ACC112 (cell line): ENCODE measurements around the gene SETDB2.

Source experiments
- H2AFZ ChIP-seq: fragments of 200-600 bp; sonication (generic); one replicate; pipeline ENCODE4 v1.6.0; 2017; ENCODE audit warnings: antibody characterized with exemption, low read length; ENCODE audit not compliant: unreplicated experiment
- H3K27ac ChIP-seq: fragments of 200-600 bp; sonication (generic); 2 replicates; pipeline ENCODE4 v1.5.1; 2014; ENCODE audit warnings: low read depth, mild to moderate bottlenecking, antibody characterized with exemption, low read length, moderate library complexity
- H3K27me3 ChIP-seq: fragments of 200-600 bp; sonication (generic); 2 replicates; pipeline ENCODE4 v1.6.1; 2014; ENCODE audit warnings: mild to moderate bottlenecking, antibody characterized with exemption, low read length, moderate library complexity, mixed read lengths; ENCODE audit not compliant: insufficient read depth
- H3K36me3 ChIP-seq: fragments of 200-600 bp; sonication (generic); 2 replicates; pipeline ENCODE4 v1.6.1; 2016; ENCODE audit warnings: mild to moderate bottlenecking, antibody characterized with exemption, low read length, moderate library complexity, mixed read lengths; ENCODE audit not compliant: insufficient read depth
- H3K4me1 ChIP-seq: fragments of 200-600 bp; sonication (generic); one replicate; pipeline ENCODE4 v1.6.1; 2016; ENCODE audit warnings: low read length, mixed read lengths; ENCODE audit not compliant: insufficient read depth, unreplicated experiment, control insufficient read depth
- H3K4me3 ChIP-seq: fragments of 200-600 bp; sonication (generic); 2 replicates; pipeline ENCODE4 v1.5.1; 2014; ENCODE audit warnings: mild to moderate bottlenecking, low read depth, low read length
- H3K79me2 ChIP-seq: fragments of 200-600 bp; sonication (generic); one replicate; pipeline ENCODE4 v1.6.0; 2016; ENCODE audit warnings: low read length; ENCODE audit not compliant: control insufficient read depth, unreplicated experiment, insufficient read depth

SETDB2 gene

GRCh38 chr13:49409008-49409407 is 35.1 kb upstream of the SETDB2 start:
- Histone ChIP-seq H2AFZ (no peak overlapping the region), H3K79me2 (no peaks in the 10 kb centered on the region), H3K4me1 (no peaks in the 10 kb centered on the region), H3K27me3 (no peaks in the 10 kb centered on the region), H3K36me3 (no peaks in the 10 kb centered on the region), H3K4me3 (no peak overlapping the region), H3K27ac (no peak overlapping the region)

DNA sequence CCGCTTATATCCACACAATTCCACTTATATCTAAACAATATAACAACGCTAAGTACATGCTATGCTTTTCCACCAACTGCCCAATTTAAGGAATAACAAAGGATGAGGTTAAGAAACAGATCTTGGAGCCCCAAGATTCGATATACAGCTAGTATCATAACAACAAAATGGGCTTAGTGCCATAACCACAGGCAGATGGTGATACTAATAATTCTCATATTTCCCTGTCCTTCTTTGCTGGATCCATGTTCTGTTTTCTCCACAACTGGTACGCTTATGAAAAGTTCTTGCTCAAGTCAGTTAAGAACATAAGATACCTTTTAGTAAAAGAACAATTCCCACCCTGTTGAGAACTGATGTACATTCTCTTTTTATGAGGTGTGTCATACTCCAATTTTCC is 34.1 kb upstream of the SETDB2 start:
- H3K27me3 ChIP-seq = no peaks in the 10 kb centered on the region
- no peaks in the 10 kb centered on the region for H3K36me3 ChIP-seq
- no peaks in the 10 kb centered on the region for H3K79me2 ChIP-seq
- H3K4me1 ChIP-seq = no peaks in the 10 kb centered on the region
- no peak overlapping the region for H3K4me3 ChIP-seq
- no peak overlapping the region for H3K27ac ChIP-seq
- no peak overlapping the region for H2AFZ ChIP-seq

DNA sequence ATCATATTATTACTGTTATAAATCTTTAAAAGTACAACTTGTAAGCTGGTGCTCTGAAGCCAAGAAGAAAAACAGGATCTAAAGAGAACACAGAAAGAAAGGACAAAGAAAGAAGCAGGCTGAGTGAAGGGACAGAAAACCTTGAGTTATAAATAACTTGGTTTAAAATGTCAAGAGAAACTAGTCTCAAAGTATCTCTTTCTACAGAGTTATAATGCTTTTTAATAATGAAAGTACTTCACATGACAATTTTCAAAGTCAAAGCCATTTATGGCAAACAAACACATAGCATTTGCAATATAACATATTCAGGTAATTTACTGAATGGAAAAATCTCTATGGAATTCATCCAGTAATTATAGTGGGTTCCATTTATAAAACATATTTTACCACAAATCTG is 33.6 kb upstream of the SETDB2 start:
- no peak overlapping the region for H2AFZ ChIP-seq
- no peaks in the 10 kb centered on the region for H3K4me1 ChIP-seq
- H3K4me3 ChIP-seq = no peak overlapping the region
- no peaks in the 10 kb centered on the region for H3K36me3 ChIP-seq
- no peaks in the 10 kb centered on the region for H3K79me2 ChIP-seq
- no peak overlapping the region for H3K27ac ChIP-seq
- H3K27me3 ChIP-seq = no peaks in the 10 kb centered on the region

- Histone ChIP-seq H3K79me2 (no peaks in the 10 kb centered on the region), H3K4me3 (no peak overlapping the region), H3K4me1 (no peaks in the 10 kb centered on the region), H3K27me3 (no peaks in the 10 kb centered on the region), H2AFZ (no peak overlapping the region), H3K36me3 (no peaks in the 10 kb centered on the region), H3K27ac (no peak overlapping the region)
Measured at GRCh38 chr13:49411353-49411752, 32.7 kb upstream of the SETDB2 start.

DNA sequence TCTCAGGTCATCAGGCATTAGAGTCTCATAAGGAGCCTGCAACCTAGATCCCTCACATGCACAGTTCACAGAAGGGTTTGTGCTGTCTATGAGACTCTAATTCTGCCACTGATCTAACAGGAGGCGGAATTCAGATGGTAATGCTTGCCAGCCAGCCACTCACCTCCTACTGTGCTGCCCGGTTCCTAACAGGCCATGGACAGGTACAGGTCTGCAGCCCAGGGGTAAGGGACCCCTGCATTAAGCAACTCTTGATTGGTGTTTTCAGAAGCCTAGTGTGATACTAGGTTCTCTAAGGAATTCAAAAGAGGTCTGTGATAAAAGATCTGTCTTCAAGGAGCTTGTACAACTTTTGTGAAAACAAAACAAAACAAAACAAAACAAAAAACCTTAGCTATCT is 31.3 kb upstream of the SETDB2 start:
- no peaks in the 10 kb centered on the region for H3K4me1 ChIP-seq
- no peaks in the 10 kb centered on the region for H3K36me3 ChIP-seq
- H3K27ac ChIP-seq = no peak overlapping the region
- H3K27me3 ChIP-seq = no peaks in the 10 kb centered on the region
- H3K79me2 ChIP-seq = no peaks in the 10 kb centered on the region
- H2AFZ ChIP-seq = no peak overlapping the region
- no peak overlapping the region for H3K4me3 ChIP-seq

DNA sequence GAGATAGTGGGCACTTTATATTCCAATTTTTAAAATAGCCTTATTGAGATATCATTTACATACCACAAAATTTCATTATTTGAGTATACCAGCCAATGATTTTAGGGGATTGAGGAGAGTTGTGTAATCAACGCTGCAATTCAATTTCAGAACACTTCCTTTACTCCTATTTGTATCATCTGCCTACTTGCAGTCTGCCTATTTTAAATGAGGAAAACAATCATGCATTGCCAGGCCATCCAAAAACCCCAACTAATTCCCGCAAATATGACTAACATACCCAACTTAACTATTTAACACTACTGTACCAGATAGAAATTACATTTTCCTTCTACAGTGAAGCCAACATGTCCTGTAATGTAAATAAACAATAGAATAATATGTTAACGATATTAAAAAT is 26.9 kb upstream of the SETDB2 start:
- no peaks in the 10 kb centered on the region for H3K79me2 ChIP-seq

DNA sequence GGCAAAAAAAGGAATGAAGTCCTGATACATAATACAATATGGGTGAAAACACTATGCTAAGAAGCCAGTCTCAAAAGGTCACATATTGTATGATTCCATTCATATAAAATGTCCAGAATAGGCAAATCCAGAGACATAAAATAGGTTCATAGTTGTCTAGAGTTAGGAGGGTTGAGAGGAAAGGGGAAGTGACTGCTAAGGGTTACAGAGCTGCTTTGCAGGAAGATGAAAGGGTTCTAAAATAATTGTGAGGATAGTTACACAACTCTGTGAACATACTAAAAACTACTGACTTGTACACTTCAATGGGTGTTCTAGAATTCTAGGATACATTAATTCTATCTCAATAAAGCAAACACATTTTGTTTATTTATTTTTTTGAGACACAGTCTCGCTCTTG is 25.9 kb upstream of the SETDB2 start:
- Histone ChIP-seq H3K36me3 (no peaks in the 10 kb centered on the region), H3K27me3 (no peaks in the 10 kb centered on the region), H3K79me2 (no peaks in the 10 kb centered on the region), H2AFZ (no peak overlapping the region), H3K4me3 (no peak overlapping the region), H3K4me1 (peaks cover 7% of the 10 kb centered on the region), H3K27ac (no peak overlapping the region)

More for the DNA sequence above, 26.9 kb upstream of the SETDB2 start:
- Histone ChIP-seq H3K27me3 (no peaks in the 10 kb centered on the region), H3K4me1 (peaks cover 7% of the 10 kb centered on the region), H3K27ac (no peak overlapping the region), H2AFZ (no peak overlapping the region), H3K36me3 (no peaks in the 10 kb centered on the region), H3K4me3 (no peak overlapping the region)

DNA sequence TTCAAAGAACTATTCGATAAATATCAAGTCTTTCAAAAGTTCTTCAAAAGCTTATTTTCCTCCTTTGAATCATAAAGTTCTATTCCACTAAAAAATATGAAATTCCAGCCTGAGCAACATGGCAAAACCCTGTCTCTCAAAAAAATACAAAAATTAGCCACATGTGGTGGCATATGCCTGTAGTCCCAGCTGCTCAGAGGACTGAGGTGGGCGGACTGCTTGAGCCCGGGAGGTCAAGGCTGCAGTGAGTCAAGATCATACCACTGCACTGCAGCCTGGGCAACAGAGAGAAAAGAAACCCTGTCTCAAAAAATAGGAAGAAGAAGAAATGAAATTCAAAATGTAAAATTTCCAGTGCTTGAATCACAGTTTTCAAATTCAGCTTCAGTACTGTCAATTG is 24.8 kb upstream of the SETDB2 start:
- Histone ChIP-seq H3K27ac (no peak overlapping the region), H3K79me2 (no peaks in the 10 kb centered on the region), H3K4me3 (no peak overlapping the region), H3K4me1 (peaks cover 7% of the 10 kb centered on the region), H3K36me3 (no peaks in the 10 kb centered on the region), H2AFZ (no peak overlapping the region), H3K27me3 (no peaks in the 10 kb centered on the region)

- no peak overlapping the region for H2AFZ ChIP-seq
Measured at GRCh38 chr13:49421391-49421790, 22.7 kb upstream of the SETDB2 start.

DNA sequence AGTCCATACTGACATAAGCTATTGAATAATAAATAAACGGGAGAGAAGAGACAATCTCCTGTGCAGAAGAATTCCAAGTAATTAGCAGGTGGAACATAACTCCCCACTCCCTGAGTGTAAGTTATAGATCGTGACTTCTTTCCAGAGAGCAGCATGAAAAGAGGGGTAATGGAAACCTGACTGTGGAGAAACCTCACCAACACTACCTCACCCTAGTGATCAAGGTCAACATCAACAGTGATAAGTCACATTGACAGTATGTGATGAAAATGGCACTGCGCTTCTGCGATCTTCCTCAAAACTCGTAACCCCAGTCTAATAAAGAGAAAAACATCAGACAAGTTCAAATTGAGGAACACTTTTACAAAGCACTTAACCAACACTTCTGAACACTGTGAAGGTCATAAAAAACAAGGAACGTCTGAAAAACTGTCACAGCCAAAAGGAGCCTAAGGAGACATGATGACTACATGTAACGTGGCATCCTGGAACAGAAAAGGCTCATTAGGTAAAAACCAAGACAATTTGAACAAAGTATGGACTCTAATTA is 20.0 kb upstream of the SETDB2 start:
- no peak overlapping the region for H3K27ac ChIP-seq
- no peaks in the 10 kb centered on the region for H3K27me3 ChIP-seq
- no peaks in the 10 kb centered on the region for H3K36me3 ChIP-seq
- H3K4me1 ChIP-seq = peaks cover 6% of the 10 kb centered on the region
- H2AFZ ChIP-seq = no peak overlapping the region
- no peaks in the 10 kb centered on the region for H3K79me2 ChIP-seq
- no peak overlapping the region for H3K4me3 ChIP-seq

More at GRCh38 chr13:49421391-49421790, 22.7 kb upstream of the SETDB2 start:
- Histone ChIP-seq H3K79me2 (no peaks in the 10 kb centered on the region), H3K36me3 (no peaks in the 10 kb centered on the region), H3K4me3 (no peak overlapping the region), H3K27ac (no peak overlapping the region), H3K4me1 (peaks cover 7% of the 10 kb centered on the region), H3K27me3 (no peaks in the 10 kb centered on the region)

DNA sequence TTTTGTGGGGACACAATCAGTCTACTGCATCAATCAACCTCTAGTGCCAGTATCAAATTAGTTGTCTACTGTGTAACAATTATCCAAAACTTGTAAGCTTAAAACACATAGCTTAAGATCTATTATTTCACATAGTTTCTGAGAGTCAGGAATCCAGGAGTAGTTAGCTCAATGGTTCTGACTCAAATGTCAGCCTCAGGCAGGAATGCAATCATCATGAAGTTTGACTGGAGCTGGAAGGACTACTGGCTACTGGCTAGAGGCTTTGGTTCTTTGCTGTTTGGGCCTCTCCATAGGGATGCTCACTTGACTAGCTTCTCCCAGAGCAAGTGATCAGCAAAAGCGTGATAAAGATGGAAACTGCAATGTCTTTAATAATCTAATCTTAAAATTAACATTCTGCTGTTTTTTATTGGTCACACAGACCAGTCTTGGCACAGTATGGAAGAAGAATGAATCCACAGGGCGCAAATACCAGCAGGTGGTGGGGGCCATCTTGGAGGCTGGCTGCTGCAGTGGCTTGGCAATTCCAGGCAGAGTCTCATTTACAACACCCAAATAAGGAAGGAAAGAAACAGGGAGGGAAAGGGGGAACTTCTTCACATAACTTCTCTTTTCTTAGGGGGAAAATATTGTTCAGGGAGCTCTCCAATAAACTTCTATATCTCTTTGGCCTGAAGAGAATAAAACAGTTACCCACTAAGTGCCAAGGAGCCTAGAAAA is 15.9 kb upstream of the SETDB2 start:
- Histone ChIP-seq H3K27me3 (no peaks in the 10 kb centered on the region), H2AFZ (no peak overlapping the region), H3K36me3 (no peaks in the 10 kb centered on the region), H3K4me1 (no peaks in the 10 kb centered on the region), H3K79me2 (no peaks in the 10 kb centered on the region), H3K4me3 (no peak overlapping the region), H3K27ac (no peak overlapping the region)
